HEK293 (cell line): Measurements from ENCODE around the gene ITIH2.

Experiments used
- BCL11A ChIP-seq: fragments of 450-650 bp; formaldehyde crosslinking; IDR thresholded peaks from 2 replicates; pipeline ENCODE4 v1.5.1; 2016; ENCODE audit warnings: low read depth, missing biosample characterization, missing genetic modification characterization
- BCL11B ChIP-seq: fragments of 450-650 bp; formaldehyde crosslinking; IDR thresholded peaks from 2 replicates; pipeline ENCODE4 v1.5.1; 2016; ENCODE audit warnings: low read depth, missing biosample characterization, missing genetic modification characterization
- GLIS2 ChIP-seq: fragments of 450-650 bp; formaldehyde crosslinking; IDR thresholded peaks from 2 replicates; pipeline ENCODE4 v1.5.1; 2016; ENCODE audit warnings: missing biosample characterization, missing genetic modification characterization
- OVOL3 ChIP-seq: fragments of 450-650 bp; formaldehyde crosslinking; IDR thresholded peaks from 2 replicates; pipeline ENCODE4 v1.5.1; 2016; ENCODE audit warnings: missing biosample characterization, missing genetic modification characterization
- SALL2 ChIP-seq: fragments of 450-650 bp; formaldehyde crosslinking; IDR thresholded peaks from 2 replicates; pipeline ENCODE4 v1.5.0; 2017; ENCODE audit warnings: missing biosample characterization, mild to moderate bottlenecking, missing genetic modification characterization, borderline replicate concordance
- SETDB1 ChIP-seq: IDR thresholded peaks from one replicate; pipeline ENCODE4 v1.6.1; 2017; ENCODE audit warnings: mild to moderate bottlenecking, low read length, moderate library complexity, mixed read lengths; ENCODE audit not compliant: insufficient read length
- SP2 ChIP-seq: fragments of 450-650 bp; formaldehyde crosslinking; IDR thresholded peaks from 2 replicates; pipeline ENCODE4 v1.5.1; 2016; ENCODE audit warnings: missing biosample characterization, missing genetic modification characterization
- TSHZ1 ChIP-seq: fragments of 450-650 bp; formaldehyde crosslinking; IDR thresholded peaks from 2 replicates; pipeline ENCODE4 v1.5.1; 2016; ENCODE audit warnings: missing biosample characterization, missing genetic modification characterization, borderline replicate concordance
- ZBTB6 ChIP-seq: fragments of 450-650 bp; formaldehyde crosslinking; IDR thresholded peaks from 2 replicates; pipeline ENCODE4 v1.5.1; 2017; ENCODE audit warnings: missing biosample characterization, missing genetic modification characterization
- ZIC2 ChIP-seq: fragments of 450-650 bp; formaldehyde crosslinking; IDR thresholded peaks from 2 replicates; pipeline ENCODE4 v1.5.1; 2016; ENCODE audit warnings: missing biosample characterization, missing genetic modification characterization
- ZNF10 ChIP-seq: fragments of 450-650 bp; formaldehyde crosslinking; IDR thresholded peaks from 2 replicates; pipeline ENCODE4 v1.5.1; 2017; ENCODE audit warnings: missing biosample characterization, missing genetic modification characterization
- ZNF114 ChIP-seq: fragments of 450-650 bp; formaldehyde crosslinking; IDR thresholded peaks from 2 replicates; pipeline ENCODE4 v1.5.0; 2017; ENCODE audit warnings: missing biosample characterization, missing genetic modification characterization
- ZNF184 ChIP-seq: fragments of 450-650 bp; IDR thresholded peaks from 2 replicates; pipeline ENCODE4 v1.5.1; 2018; ENCODE audit warnings: missing biosample characterization, mild to moderate bottlenecking, missing genetic modification characterization
- ZNF2 ChIP-seq: fragments of 450-650 bp; formaldehyde crosslinking; IDR thresholded peaks from 2 replicates; pipeline ENCODE4 v1.5.1; 2016; ENCODE audit warnings: missing biosample characterization, missing genetic modification characterization
- ZNF292 ChIP-seq: fragments of 450-650 bp; formaldehyde crosslinking; IDR thresholded peaks from 2 replicates; pipeline ENCODE4 v1.5.1; 2016; ENCODE audit warnings: low read depth, missing biosample characterization, missing genetic modification characterization, borderline replicate concordance
- ZNF350 ChIP-seq: fragments of 450-650 bp; formaldehyde crosslinking; IDR thresholded peaks from 2 replicates; pipeline ENCODE4 v1.5.0; 2017; ENCODE audit warnings: missing biosample characterization, mild to moderate bottlenecking, missing genetic modification characterization
- ZNF354C ChIP-seq: fragments of 450-650 bp; formaldehyde crosslinking; IDR thresholded peaks from 2 replicates; pipeline ENCODE4 v1.5.1; 2016; ENCODE audit warnings: missing biosample characterization, missing genetic modification characterization, low read depth, borderline replicate concordance
- ZNF416 ChIP-seq: fragments of 450-650 bp; formaldehyde crosslinking; IDR thresholded peaks from 2 replicates; pipeline ENCODE4 v1.5.1; 2016; ENCODE audit warnings: missing biosample characterization, missing genetic modification characterization
- ZNF530 ChIP-seq: fragments of 450-650 bp; formaldehyde crosslinking; IDR thresholded peaks from 2 replicates; pipeline ENCODE4 v1.5.1; 2016; ENCODE audit warnings: low read depth, missing biosample characterization, missing genetic modification characterization
- ZNF549 ChIP-seq: fragments of 450-650 bp; IDR thresholded peaks from 2 replicates; pipeline ENCODE4 v1.5.1; 2018; ENCODE audit warnings: missing biosample characterization, missing genetic modification characterization, mild to moderate bottlenecking, inconsistent platforms, moderate library complexity
- ZSCAN18 ChIP-seq: fragments of 450-650 bp; formaldehyde crosslinking; IDR thresholded peaks from 2 replicates; pipeline ENCODE4 v1.5.1; 2016; ENCODE audit warnings: missing biosample characterization, missing genetic modification characterization
- TF ChIP-seq, protein P1 (sequence below): fragments of 450-650 bp; formaldehyde crosslinking; IDR thresholded peaks from 2 replicates; pipeline ENCODE4 v1.5.1; 2016; ENCODE audit warnings: missing biosample characterization, missing genetic modification characterization

Gene ITIH2

GRCh38 chr10:7788639-7789286, 85.6 kb downstream of the ITIH2 start (continued):
- TF ChIP-seq ZNF354C (tag by site-specific recombination) (no peak), GLIS2 (tag by site-specific recombination) (peak; percentile 61), ZIC2 (tag by site-specific recombination) (no peak), OVOL3 (tag by site-specific recombination) (no peak), ZNF530 (tag by site-specific recombination) (no peak), ZNF2 (tag by site-specific recombination) (no peak), ZSCAN18 (no peak), SETDB1 (no peak), ZNF549 (tag by site-specific recombination) (no peak), ZNF10 (tag by site-specific recombination) (no peak), ZNF184 (tag by site-specific recombination) (no peak), BCL11B (no peak), ZBTB6 (tag by site-specific recombination) (no peak), BCL11A (tag by site-specific recombination) (no peak), ZNF114 (tag by site-specific recombination) (no peak), ZNF292 (tag by site-specific recombination) (no peak), SP2 (tag by site-specific recombination) (peak; percentile 43), TSHZ1 (tag by site-specific recombination) (no peak), ZNF350 (no peak), SALL2 (no peak), ZNF416 (tag by site-specific recombination) (no peak)
- TF ChIP-seq, protein P1, sequence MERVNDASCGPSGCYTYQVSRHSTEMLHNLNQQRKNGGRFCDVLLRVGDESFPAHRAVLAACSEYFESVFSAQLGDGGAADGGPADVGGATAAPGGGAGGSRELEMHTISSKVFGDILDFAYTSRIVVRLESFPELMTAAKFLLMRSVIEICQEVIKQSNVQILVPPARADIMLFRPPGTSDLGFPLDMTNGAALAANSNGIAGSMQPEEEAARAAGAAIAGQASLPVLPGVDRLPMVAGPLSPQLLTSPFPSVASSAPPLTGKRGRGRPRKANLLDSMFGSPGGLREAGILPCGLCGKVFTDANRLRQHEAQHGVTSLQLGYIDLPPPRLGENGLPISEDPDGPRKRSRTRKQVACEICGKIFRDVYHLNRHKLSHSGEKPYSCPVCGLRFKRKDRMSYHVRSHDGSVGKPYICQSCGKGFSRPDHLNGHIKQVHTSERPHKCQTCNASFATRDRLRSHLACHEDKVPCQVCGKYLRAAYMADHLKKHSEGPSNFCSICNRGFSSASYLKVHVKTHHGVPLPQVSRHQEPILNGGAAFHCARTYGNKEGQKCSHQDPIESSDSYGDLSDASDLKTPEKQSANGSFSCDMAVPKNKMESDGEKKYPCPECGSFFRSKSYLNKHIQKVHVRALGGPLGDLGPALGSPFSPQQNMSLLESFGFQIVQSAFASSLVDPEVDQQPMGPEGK (tag by site-specific recombination): peak; percentile 12
